Activated T-cell treated with anti-CD3 and anti-CD28 coated beads, Interleukin-2, amount 50 U/mL, for 72 hours (primary cell): ENCODE results near the gene PASK. TPM values are rescaled to one million over a fixed set of nuclear protein-coding genes. Genes with fewer than 3 reads are reported as not detected.
A peak's percentile ranks its signal among the peaks of the same experiment; 100 is the strongest.
"Not testable (repeated sequence)": the region's sequence is repeated elsewhere in the genome, so short reads cannot be mapped to it uniquely, and the experiment has no call there.

Experiments used
- ATAC-seq, 2 donors: fragments of 150-1000 bp; cut with Tn5 transposase; replicated peaks in 1 of 2; 2 replicates each; pipeline ENCODE4 v1.10.0; 2021; ENCODE audit warnings: moderate library complexity in 2 of 2, mild to moderate bottlenecking in 1 of 2
- DNase-seq, 2 donors: peaks; one replicate each; pipeline ENCODE4 v3.0.0; 2021 to 2022; ENCODE audit warnings: mixed read lengths in 1 of 2
- H3K27ac Mint-ChIP-seq: one replicate; pipeline ENCODE4 v1.8.0; 2022; ENCODE audit warnings: mild to moderate bottlenecking, moderate library complexity, mixed read lengths
- H3K27me3 Mint-ChIP-seq: one replicate; pipeline ENCODE4 v1.8.0; 2022; ENCODE audit warnings: low read depth, mixed read lengths
- H3K36me3 Mint-ChIP-seq, 2 donors: one replicate each; pipeline ENCODE4 v1.8.0; 2022; ENCODE audit warnings: mixed read lengths in 2 of 2, mild to moderate bottlenecking in 1 of 2; ENCODE audit not compliant: insufficient read depth in 2 of 2
- H3K4me1 Mint-ChIP-seq: one replicate; pipeline ENCODE4 v1.8.0; 2022; ENCODE audit warnings: low read depth, mixed read lengths
- H3K4me3 Mint-ChIP-seq, 2 donors: one replicate each; pipeline ENCODE4 v1.8.0; 2022; ENCODE audit warnings: mild to moderate bottlenecking in 2 of 2, mixed read lengths in 2 of 2, moderate library complexity in 2 of 2
- H3K9me3 Mint-ChIP-seq, 2 donors: one replicate each; pipeline ENCODE4 v1.8.0; 2022; ENCODE audit warnings: mixed read lengths in 2 of 2
- total RNA-seq, 2 donors: library from RNA; stranded (reverse); gene quantifications; one replicate each; pipeline ENCODE4 v1.2.3, GENCODE V29; 2022

Gene PASK
- total RNA-seq, result 100 to 1,000 TPM; 123 to 171 TPM

DNA sequence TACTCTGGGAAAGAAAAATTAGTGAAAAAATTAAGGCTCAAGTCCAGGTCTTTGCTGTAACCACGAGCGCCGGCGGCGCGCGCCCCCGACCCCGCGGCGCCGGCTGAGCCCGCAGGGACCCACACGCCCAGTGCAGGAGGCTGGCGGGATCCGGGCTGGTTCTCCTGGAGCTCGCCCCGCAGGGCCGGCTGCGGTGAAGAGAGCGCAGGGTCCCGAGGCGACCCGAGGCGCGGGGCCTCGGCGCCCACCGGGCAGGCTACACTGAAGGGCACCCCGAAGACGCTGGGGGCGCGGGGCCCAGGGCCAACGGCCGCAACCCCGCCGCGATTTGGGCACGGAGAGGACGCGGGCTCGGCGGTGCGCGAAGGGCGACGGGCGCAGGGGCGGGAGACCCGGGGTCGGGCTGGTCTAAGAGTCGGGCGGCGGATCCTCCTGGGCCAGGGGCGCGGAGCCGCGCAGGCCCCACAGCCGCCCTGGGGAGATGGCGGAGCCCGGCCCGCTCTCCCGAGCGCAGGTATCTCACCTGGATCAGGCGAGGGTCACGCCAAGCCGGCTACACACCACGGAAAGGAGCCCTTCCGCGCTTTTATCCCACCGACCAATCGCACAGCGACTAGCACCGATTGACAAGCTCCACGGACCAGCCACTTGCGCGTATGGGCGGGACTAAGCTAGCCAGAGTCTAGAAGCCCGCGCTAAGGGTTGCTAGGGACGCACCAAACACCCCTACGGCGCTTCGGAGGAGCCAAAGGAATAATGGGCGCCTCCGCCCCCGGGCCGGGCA is at the start of gene PASK:
TSS of gene PASK (minus strand) at position 582 of the 784 bp plus-strand sequence. CDS start 6,440 bp downstream, outside the sequence.
- DNase-seq (peak; percentile 94 to 98), ATAC-seq (peak; percentile 87 to 89)
- Mint-ChIP-seq H3K27me3 (no peaks in the 10 kb centered on the region), H3K4me3 (peak within 1 kb of the TSS; percentile 83 to 85), H3K36me3 (peaks cover 3 to 11% of the 10 kb centered on the region in 2 donors), H3K9me3 (no peaks in the 10 kb centered on the region), H3K4me1 (peaks cover 58% of the 10 kb centered on the region), H3K27ac (peak within 1 kb of the TSS; percentile 63)

DNA sequence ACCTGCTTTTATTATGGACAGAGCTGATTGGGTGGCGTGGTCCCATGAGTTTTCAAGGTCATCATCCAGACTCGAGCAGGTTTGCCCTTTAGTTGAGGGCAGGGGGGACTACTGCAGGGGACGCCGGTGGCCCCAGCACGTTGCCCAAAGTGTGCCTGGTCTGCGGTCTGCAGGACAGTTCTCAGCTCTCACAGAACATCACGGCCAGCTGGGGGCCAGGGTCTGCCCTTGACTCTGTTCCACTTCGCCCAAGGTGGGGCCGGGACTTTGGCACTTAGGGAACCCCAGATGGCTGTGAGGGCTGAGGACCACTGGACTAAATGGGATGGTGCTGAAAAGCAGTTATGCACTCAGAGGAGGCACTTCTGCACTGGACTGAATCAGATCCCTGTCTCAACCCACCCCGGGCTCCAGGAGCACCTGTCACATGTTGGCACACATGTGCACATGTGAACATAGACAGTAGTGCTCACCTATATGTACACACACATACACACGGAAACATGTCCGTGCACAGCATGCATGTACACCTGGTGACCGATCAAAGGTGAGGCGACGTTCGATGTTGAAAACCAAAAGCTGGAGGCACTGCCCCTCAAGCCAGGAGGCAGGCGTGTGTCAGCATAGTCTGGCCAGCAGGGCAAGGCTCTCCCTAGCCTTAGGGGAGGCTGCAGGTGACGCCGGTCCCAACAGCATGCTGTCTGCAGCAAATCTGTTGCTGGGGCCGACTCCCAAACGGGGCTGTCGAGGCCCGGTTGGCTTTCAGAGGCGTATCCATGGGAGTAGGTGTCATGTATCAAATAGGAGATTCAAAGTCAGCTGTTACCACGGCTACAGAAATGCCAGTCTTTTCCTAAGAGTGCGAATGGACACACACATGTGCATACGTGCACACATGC is 49.4 kb upstream of the PASK start:
- H3K36me3 Mint-ChIP-seq, result no peaks in the 10 kb centered on the region
- no peaks in the 10 kb centered on the region for H3K27me3 Mint-ChIP-seq
- H3K27ac Mint-ChIP-seq, result no peak overlapping the region
- no peaks in the 10 kb centered on the region for H3K4me1 Mint-ChIP-seq
- no peaks in the 10 kb centered on the region for H3K9me3 Mint-ChIP-seq
- DNase-seq (no peak), ATAC-seq (no peak)
- H3K4me3 Mint-ChIP-seq, result no peak overlapping the region

DNA sequence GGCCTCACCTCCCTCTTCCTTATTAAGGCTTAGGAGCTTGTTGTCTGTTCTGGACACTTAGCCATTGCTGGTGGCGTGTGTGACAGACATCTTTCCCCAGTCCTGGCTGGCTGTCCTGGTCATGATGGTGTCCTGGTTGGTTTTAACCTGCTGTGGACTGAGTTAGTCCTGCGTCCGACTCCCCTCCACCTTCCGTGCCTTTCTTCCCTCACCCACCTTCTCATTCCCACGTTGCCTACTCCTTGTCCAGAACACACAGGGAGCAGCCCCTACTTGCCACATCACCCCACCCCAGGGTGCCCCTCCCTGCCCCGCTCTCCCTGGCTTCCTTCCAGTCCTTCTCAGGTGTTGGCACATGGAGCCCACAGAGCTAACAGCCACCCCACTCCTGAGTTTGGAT is 48.7 kb upstream of the PASK start:
- Mint-ChIP-seq H3K4me3 (no peak overlapping the region), H3K27me3 (no peaks in the 10 kb centered on the region), H3K4me1 (no peaks in the 10 kb centered on the region), H3K36me3 (no peaks in the 10 kb centered on the region), H3K9me3 (no peaks in the 10 kb centered on the region), H3K27ac (no peak overlapping the region)
- DNase-seq (no peak), ATAC-seq (no peak)

DNA sequence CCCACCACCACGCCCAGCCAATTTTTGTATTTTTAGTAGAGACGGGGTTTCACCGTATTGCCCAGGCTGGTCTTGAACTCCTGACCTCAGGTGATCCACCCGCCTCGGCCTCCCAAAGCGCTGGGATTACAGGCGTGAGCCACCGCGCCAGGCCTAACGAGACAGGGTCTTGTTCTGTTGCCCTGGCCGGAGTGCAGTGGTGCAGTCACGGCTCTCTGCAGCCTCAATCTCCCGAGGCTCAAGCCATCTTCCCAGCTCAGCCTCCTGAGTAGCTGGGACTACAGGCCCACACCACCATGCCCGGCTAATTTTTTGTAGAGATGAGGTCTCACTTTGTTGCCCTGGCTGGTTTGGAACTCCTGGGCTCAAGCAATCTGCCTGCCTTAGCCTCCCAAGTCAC is 48.0 kb upstream of the PASK start:
- H3K27me3 Mint-ChIP-seq, ATAC-seq, H3K27ac Mint-ChIP-seq, H3K4me3 Mint-ChIP-seq, H3K9me3 Mint-ChIP-seq, H3K4me1 Mint-ChIP-seq, H3K36me3 Mint-ChIP-seq, DNase-seq: not testable (repeated sequence)

DNA sequence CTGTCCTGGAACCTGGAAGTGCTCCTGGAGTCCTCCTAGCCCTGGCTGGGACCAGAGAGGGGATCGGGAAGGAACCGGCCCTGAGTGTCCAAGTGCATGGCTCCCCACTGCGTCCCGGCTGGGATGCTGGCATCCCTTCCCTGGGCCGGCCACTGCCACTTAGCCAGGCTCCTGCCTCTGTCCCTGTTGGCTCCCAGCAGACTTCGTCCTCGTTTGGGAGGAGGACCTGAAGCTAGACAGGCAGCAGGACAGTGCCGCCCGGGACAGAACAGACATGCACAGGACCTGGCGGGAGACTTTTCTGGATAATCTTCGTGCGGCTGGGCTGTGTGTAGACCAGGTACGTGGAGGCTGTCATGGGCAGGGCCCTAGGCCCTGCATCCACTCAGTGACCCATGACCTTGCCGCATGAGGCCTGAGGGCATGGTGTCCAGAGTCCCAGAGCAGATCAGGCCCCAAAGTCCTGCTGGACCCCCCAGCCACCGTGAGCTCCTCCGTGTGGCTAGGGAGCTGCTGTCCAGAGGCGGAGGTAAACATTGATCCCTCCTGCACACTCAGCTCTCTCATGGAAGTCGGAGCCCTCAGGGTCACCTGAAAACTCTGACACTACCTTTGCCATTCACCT is 46.3 kb upstream of the PASK start:
- Mint-ChIP-seq H3K36me3 (no peaks in the 10 kb centered on the region), H3K9me3 (no peaks in the 10 kb centered on the region), H3K27me3 (no peaks in the 10 kb centered on the region), H3K4me1 (no peaks in the 10 kb centered on the region), H3K4me3 (no peak overlapping the region), H3K27ac (no peak overlapping the region)
- ATAC-seq, result no peak
- no peak for DNase-seq

DNA sequence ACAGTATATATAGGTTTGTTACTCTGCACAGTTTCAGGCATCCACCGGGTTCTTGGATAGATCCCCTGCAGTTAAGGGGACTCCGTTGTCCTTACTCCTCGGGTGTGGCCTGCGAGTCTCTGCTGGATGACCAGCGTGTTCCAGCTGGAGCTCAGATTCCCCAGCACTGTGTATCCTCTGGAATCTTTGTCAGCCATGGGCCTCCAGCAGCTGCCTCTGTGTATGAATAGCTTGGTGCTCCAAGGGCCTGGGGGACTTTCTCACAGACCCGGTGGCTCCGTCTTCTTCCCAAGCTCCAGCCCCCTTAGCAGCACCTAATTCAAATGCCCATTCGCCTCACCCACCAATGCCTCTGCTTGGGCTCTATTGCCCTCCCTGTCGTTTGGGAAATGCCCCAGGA is 45.5 kb upstream of the PASK start:
- Mint-ChIP-seq H3K4me1 (no peaks in the 10 kb centered on the region), H3K4me3 (no peak overlapping the region), H3K27me3 (no peaks in the 10 kb centered on the region), H3K36me3 (no peaks in the 10 kb centered on the region), H3K9me3 (no peaks in the 10 kb centered on the region), H3K27ac (no peak overlapping the region)
- no peak for ATAC-seq
- DNase-seq, result no peak

DNA sequence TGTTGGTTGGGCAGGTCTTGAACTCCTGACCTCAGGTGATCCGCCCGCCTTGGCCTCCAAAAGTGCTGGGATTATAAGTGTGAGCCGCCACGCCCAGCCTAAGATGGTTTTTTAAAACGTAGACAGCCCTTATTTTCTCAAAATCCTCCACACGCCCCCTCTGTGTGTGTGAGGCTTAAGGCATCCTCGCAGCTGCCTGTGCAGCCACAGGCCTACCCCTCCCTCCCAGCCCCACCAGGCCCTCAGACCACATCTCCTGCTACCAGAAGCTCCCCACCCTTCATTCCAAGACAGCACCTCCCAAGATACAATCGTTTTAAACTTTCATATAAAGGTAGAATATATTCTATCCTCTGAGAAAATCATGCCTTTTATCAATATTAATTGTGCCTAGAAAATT is 44.0 kb upstream of the PASK start:
- Mint-ChIP-seq H3K4me3 (no peak overlapping the region), H3K36me3 (no peaks in the 10 kb centered on the region), H3K27ac (no peak overlapping the region), H3K4me1 (no peaks in the 10 kb centered on the region), H3K9me3 (no peaks in the 10 kb centered on the region), H3K27me3 (no peaks in the 10 kb centered on the region)
- no peak for ATAC-seq
- no peak for DNase-seq

DNA sequence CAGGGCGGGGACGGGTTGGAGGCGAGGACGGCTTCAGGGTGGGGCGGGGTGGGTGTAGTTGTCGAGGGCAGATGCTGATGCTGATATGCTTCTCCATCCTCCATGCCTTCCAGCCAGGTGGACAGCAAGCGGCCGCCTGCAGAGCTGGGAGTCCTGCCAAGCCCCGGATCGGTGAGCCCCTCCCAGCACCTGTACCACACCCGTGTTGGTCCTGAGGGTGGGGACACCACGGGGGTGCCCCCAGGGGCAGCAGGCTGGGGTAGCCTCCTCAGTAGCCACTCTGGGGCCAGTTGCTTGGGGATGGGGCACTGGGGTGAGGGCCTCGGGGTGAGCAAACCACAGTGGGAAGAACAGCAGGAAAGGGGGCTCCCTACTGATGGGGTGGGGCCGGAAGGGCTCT is 41.8 kb upstream of the PASK start:
- Mint-ChIP-seq H3K4me1 (no peaks in the 10 kb centered on the region), H3K36me3 (no peaks in the 10 kb centered on the region), H3K27ac (no peak overlapping the region), H3K9me3 (no peaks in the 10 kb centered on the region), H3K27me3 (no peaks in the 10 kb centered on the region), H3K4me3 (no peak overlapping the region)
- peak in 1 of 2 donors; percentile 22 for ATAC-seq
- no peak for DNase-seq

DNA sequence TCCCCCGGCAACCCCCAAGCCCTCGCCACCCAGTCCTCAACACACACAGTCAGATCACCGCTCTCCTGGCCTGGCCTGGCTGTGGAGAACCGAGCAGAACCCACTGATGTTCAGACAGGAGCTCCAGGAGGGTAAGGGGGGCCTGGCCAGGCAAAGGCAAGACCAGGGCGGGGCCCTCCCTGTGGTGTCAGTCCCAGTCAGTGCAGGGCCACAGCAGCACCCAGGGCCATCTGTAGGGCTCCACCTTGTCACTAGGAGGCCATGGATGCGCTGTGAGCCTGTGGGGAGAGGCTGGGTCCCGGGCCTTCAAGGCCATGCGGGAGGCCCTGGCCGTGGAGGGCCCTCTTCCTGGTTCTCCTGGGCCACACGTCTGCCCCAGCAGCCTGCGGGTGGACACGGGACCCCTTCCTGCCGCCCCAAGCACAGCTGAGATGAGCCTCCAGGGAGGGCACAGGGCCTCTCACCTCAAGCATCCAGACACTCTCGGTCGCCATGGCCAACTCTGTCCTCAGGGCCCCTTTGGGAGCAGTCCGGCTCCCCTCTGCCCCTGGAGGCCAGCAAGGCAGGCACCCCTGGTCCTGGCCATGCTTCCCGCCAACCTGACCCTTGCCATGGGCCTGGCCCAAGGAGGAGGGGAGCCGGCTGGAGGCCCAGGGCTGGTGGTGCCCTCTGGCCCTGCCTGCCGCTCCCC is 41.2 kb upstream of the PASK start:
- Mint-ChIP-seq H3K9me3 (no peaks in the 10 kb centered on the region), H3K36me3 (no peaks in the 10 kb centered on the region), H3K4me1 (no peaks in the 10 kb centered on the region), H3K27me3 (no peaks in the 10 kb centered on the region), H3K4me3 (no peak overlapping the region), H3K27ac (no peak overlapping the region)
- ATAC-seq, result peak in 1 of 2 donors; percentile 9
- DNase-seq, result no peak

DNA sequence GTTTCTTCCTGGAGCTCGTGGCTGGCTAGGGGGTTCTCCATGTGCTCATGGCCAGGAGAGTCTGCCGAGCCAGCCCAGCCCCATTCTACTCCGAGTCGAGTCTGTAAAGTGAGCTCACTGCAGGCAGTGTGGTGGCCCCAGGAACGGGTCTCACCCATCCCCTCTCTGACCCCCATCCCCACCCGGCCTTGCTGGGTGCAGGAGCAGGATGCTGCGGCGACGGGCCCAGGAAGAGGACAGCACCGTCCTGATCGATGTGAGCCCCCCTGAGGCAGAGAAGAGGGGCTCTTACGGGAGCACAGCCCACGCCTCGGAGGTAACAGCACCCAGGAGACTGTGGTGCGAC is 40.6 kb upstream of the PASK start:
- H3K4me3 Mint-ChIP-seq, result no peak overlapping the region
- H3K27me3 Mint-ChIP-seq, result no peaks in the 10 kb centered on the region
- no peak overlapping the region for H3K27ac Mint-ChIP-seq
- ATAC-seq, result no peak
- H3K9me3 Mint-ChIP-seq, result no peaks in the 10 kb centered on the region
- DNase-seq, result no peak
- no peaks in the 10 kb centered on the region for H3K4me1 Mint-ChIP-seq
- no peaks in the 10 kb centered on the region for H3K36me3 Mint-ChIP-seq

DNA sequence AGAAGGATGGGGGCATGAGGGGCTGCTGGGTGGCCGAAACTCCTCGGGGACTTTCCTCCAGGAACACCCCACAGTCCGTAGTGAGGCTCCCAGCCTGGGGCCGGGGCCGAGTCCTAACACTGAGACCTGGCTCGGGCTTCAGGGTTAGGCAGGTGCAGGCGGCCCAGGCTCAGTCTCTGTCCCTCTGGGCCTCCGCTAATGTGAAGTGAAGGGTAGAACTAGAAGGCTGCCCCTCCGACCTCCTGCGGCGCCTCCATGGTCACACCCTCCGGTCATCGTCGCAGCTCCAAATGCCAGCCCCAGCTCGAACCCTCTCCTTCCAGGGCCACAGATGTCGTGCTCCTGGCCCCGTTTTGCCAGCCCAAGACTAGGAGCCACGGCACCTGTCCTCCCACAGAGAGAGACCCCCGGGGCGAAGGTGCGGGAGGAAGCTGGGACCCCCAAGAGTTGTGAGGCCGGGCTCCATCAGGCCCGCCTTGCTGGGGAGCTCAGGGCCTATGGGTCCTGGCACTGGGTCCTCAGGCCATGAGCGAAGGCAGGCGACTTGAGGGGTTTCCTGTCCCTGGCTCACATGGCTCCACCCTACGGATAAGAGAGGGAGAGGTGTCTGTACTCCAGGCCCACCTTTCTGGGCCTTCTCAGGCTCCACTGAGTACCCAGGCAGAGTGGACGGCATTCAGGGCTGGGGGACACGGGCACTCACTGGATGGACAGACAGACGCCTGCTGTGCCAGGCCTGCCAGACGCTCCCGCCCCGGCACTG is 40.0 kb upstream of the PASK start:
- Mint-ChIP-seq H3K27me3 (no peaks in the 10 kb centered on the region), H3K4me3 (no peak overlapping the region), H3K27ac (no peak overlapping the region), H3K4me1 (no peaks in the 10 kb centered on the region), H3K36me3 (no peaks in the 10 kb centered on the region), H3K9me3 (no peaks in the 10 kb centered on the region)
- DNase-seq (no peak), ATAC-seq (peak in 1 of 2 donors; percentile 11)

DNA sequence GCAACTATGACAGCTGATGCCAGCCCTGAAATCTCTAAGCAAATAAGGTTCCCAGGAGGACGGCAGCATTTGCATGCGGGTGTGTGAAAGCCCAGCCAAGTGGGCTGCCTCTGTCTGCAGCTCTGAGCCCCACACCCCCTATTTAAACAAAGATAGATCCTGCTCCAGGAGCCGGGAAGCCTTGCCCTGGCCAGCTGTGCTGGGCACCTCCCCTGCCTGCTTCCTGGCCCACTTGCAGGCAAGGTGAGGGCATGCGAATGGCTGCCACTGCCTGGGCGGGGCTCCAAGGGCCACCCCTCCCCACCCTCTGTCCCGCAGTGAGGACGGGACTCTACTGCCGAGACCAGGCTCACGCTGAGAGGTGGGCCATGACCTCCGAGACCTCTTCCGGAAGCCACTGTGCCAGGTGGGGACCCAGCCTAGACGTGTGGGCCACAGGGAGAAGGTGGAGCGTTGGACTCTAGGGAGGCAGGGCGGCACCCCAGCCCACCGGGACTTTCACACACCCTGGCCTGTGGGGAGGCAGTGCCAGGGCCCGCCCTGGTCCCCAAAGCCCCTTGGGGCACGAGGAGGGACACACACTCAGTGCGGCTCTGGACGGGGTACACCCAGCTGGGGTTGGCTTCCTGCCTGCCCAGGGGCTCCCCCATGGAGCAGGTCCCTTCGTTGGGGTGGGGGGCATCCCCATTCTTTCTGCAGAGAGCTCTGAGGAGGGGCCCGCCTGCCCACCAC is 39.3 kb upstream of the PASK start, which contains the start of gene ANO7:
TSS of gene ANO7 (plus strand) at position 317 of the 732 bp plus-strand sequence. CDS start 1,387 bp downstream, outside the sequence.
- Mint-ChIP-seq H3K4me1 (no peaks in the 10 kb centered on the region), H3K9me3 (no peaks in the 10 kb centered on the region), H3K27me3 (no peaks in the 10 kb centered on the region), H3K27ac (no peak within 1 kb of the TSS), H3K4me3 (no peak within 1 kb of the TSS), H3K36me3 (no peaks in the 10 kb centered on the region)
- no peak for DNase-seq
- no peak for ATAC-seq
